NCI-H2081 (cell line): Measurements from ENCODE around the gene GATA2.

Source experiments
- DNase-seq, 2 experiments: peaks; one replicate each; lab custom pipeline; 2025; lab: John Stamatoyannopoulos, UW

GATA2 gene

DNA sequence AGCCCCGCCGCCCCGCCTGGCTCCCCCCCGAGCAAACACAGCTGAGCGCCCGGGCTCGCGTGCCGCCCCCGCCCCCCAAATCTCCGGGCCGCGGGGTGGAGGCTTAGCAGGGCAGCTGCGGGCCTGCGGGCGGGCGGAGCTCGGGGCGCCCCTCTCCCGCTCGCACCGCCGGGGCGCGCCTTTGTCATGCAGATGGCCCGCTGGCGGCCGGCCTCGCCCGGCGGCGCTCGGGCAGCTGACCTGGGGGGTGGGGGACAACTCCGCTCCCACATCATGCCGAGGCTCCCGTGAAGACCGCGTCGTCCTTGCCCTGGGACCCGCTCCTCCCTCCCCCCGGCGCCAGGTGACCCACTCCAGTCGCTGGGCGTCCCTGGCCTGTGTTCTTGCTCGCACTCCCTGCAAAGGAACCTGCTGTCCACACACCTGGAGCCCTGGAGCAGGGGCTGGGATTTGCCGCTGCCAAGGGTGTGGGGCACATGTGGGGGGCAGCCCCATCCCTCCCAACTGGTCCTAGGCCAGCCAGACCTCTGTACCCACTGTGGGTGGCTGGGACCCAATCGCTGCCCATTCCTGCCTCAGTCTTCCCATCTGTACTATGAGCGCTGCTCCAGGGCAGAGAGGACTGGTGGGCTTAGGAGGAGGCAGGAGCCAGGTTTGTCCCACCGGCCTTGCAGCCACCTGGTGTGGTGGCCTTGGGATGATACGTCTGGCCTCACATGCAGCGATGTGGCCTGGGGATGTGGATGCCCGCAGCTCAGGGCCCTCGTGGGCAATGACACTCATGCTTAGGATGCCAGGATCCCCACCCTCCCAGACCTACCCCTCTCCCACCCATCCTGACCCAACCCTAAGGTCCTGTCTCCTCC is 59.8 kb downstream of the GATA2 start:
- peak; percentile 31 to 46 for DNase-seq

DNA sequence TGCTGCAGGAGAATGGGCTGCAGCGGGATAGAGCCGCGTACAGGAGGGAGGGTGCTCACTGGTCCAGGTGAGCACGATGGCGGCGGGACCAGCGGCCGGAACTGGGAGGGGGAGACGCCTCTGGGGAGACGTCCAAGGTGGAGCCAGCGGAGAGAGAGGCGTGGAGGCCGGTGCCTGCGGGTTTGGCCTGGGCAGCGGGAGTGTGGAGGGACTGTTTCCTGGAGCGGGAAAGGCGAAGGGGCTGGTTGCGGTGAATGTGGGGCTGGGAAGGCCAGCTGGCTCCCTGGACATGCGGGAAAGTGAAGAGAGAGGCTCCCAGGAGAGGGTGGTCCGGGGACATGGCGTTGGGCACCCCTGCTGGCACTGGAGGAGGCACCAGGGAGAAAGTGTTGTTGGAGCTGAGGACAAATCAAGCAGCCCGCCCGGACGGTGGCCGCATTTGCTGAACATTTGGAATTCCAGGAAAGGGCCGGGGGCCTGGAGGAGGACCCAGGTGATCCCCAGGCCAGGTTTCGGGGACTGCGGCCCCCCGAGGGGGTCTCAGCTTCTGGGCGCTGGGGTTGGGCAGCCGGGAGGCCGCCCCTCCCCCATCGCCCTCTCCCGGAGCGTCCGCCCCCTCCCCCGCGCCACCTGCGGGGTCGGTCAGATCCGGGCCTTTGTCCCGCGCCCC is 60.6 kb downstream of the GATA2 start:
- no peak for DNase-seq

DNA sequence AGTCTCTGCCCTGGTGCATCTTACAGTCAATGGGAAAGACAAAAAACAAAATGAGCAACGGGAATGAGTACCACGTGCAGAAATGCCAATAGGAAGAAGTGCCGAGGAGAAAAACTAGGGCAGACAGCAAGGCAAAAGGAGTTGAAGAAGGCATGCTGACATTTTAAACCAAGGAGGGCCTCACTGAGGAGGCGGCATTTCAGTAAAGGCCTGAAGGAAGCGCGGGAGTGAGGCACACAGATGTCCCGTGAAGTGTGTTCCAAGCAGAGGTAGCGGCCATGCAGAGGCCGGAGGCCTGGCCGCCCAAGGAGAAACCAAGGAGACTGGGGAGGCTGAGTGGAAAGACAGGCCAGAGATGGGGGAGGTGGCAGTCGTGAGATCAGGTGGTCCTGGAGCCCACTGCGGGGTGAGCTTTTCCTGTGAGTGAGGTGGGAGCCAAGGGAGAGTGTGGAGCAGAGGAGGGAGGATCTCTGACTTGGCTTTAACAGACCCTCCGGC is 61.1 kb downstream of the GATA2 start:
- no peak for DNase-seq

DNA sequence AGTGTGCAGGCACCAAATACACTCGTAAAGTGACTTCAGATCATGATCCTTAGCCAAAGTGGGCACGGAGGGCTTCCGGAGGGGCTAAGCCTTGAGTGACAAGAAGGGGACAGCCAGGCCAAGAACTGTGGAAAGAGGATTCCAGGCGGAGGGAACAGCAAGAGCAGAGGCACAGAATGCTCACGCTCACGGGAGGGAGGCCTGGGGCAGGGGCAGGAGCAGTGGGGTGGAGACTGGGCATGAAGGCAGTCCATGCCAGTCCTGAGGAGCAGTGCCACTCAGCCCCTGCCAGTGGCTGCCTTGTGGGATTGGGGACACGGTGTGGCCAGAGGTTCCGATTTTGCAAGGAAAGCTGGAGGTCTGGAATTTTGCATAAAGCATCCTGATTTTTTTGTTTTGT is 62.3 kb downstream of the GATA2 start:
- no peak for DNase-seq

DNA sequence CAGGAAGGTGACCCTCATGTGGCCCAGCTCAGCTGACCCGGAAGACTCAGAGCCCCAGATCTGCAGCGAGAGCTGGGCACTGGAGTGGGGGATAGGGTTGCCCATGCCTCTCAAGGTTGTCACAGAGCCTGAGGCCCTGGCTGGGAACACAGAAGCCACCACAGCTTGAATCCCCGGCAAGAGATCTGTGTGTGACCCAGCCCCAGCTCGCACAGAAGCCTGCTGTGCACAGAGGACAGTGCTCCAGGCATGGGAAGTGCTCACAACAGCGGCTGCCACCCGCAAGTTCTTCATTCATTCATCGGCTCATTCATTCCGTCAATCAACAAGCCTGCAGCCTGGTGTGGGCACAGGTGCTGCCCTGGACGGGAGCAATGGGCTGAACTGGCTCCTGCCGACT is 62.7 kb downstream of the GATA2 start:
- no peak for DNase-seq

DNA sequence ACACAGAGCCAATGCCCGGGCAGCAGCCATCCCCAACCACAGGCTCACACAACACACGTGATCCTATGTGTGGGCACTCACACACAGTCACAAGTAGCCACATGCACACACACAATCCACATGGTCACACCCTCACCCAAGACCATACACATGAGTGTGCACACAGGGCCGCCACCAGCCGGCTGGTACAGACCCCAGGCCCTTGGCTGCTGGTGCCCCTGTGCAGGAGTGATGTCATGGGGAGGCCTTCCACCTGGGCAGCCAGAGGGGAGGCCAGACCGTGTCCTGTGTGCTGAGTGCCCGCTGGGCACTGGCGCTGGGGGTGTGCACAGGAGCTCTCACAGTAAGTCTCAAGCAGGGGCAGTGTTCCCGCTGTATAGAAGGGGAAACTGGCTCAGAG is 63.2 kb downstream of the GATA2 start:
- no peak for DNase-seq
